Progenitor cell of endocrine pancreas (in vitro differentiated cells): ENCODE data around the gene AGTRAP. TPM values are rescaled to one million over a fixed set of nuclear protein-coding genes. Genes with fewer than 3 reads are reported as not detected.

Source experiments
- DNase-seq: peaks from one replicate; pipeline ENCODE4 v3.0.0; 2021; ENCODE audit warnings: low spot score; ENCODE audit not compliant: unreplicated experiment
- H3K27ac Mint-ChIP-seq: 2 replicates; pipeline ENCODE4 v1.8.0; 2021; ENCODE audit warnings: mild to moderate bottlenecking, moderate library complexity, mixed read lengths
- H3K27me3 Mint-ChIP-seq: 2 replicates; pipeline ENCODE4 v1.8.0; 2021; ENCODE audit warnings: mixed read lengths
- H3K36me3 Mint-ChIP-seq: 2 replicates; pipeline ENCODE4 v1.8.0; 2022; ENCODE audit warnings: mixed read lengths; ENCODE audit not compliant: insufficient read depth
- H3K4me1 Mint-ChIP-seq: 2 replicates; pipeline ENCODE4 v1.8.0; 2021; ENCODE audit warnings: low read depth, mixed read lengths
- H3K4me3 Mint-ChIP-seq: 2 replicates; pipeline ENCODE4 v1.8.0; 2021; ENCODE audit warnings: low read depth, mild to moderate bottlenecking, moderate library complexity, mixed read lengths
- H3K9me3 Mint-ChIP-seq: 2 replicates; pipeline ENCODE4 v1.8.0; 2021; ENCODE audit warnings: low read depth, mixed read lengths
- total RNA-seq: library from RNA; stranded (reverse); gene quantifications from 2 replicates; pipeline ENCODE4 v1.2.1, GENCODE V29; 2021
- TF ChIP-seq, protein P1 (sequence below): fragments of 200-600 bp; sonication (generic); IDR thresholded peaks from one replicate; pipeline ENCODE4 v1.5.0; 2021; ENCODE audit warnings: antibody characterized with exemption, mild to moderate bottlenecking; ENCODE audit not compliant: unreplicated experiment

Gene AGTRAP
- total RNA-seq, 1 donor from 2014 or later = 34.2 TPM

- Mint-ChIP-seq H3K4me3 (no peak overlapping the region), H3K4me1 (peaks cover 1% of the 10 kb centered on the region), H3K27ac (no peak overlapping the region), H3K9me3 (no peaks in the 10 kb centered on the region), H3K27me3 (no peaks in the 10 kb centered on the region), H3K36me3 (no peaks in the 10 kb centered on the region)
- TF ChIP-seq, protein P1, sequence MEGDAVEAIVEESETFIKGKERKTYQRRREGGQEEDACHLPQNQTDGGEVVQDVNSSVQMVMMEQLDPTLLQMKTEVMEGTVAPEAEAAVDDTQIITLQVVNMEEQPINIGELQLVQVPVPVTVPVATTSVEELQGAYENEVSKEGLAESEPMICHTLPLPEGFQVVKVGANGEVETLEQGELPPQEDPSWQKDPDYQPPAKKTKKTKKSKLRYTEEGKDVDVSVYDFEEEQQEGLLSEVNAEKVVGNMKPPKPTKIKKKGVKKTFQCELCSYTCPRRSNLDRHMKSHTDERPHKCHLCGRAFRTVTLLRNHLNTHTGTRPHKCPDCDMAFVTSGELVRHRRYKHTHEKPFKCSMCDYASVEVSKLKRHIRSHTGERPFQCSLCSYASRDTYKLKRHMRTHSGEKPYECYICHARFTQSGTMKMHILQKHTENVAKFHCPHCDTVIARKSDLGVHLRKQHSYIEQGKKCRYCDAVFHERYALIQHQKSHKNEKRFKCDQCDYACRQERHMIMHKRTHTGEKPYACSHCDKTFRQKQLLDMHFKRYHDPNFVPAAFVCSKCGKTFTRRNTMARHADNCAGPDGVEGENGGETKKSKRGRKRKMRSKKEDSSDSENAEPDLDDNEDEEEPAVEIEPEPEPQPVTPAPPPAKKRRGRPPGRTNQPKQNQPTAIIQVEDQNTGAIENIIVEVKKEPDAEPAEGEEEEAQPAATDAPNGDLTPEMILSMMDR = no peak
- no peak for DNase-seq
Observed at GRCh38 chr1:11725616-11726015, 10.3 kb upstream of the AGTRAP start.

DNA sequence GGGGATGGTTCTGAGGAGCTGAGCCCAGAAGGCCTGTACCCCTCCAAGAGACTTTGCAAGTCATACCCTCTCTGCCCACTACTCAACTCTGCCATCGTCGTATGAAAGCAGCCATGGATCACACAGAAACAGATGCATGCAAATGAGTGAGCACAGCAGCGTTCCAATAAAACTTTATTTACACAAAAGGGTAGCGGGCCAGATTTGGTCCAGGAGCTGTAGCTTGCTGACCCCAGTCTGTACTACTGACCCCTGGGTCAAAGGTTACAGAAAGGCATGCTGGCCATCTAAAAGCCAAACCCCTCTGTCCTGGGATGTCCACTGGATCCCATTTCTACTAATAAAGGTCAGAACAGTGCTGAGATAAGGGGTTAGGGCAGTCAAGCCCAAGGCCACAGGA lies 8.8 kb upstream of the AGTRAP start:
- Mint-ChIP-seq H3K9me3 (no peaks in the 10 kb centered on the region), H3K4me1 (peaks cover 4% of the 10 kb centered on the region), H3K27me3 (no peaks in the 10 kb centered on the region), H3K36me3 (no peaks in the 10 kb centered on the region), H3K27ac (no peak overlapping the region), H3K4me3 (no peak overlapping the region)
- no peak for DNase-seq
- TF ChIP-seq, protein P1 = no peak

- DNase-seq = no peak
- no peak overlapping the region for H3K4me3 Mint-ChIP-seq
- H3K9me3 Mint-ChIP-seq = no peaks in the 10 kb centered on the region
- TF ChIP-seq, protein P1 = no peak
- no peaks in the 10 kb centered on the region for H3K27me3 Mint-ChIP-seq
- no peak overlapping the region for H3K27ac Mint-ChIP-seq
- no peaks in the 10 kb centered on the region for H3K36me3 Mint-ChIP-seq
- peaks cover 4% of the 10 kb centered on the region for H3K4me1 Mint-ChIP-seq
Observed at GRCh38 chr1:11728126-11728806, 7.7 kb upstream of the AGTRAP start.

- Mint-ChIP-seq H3K27ac (no peak overlapping the region), H3K4me1 (peaks cover 4% of the 10 kb centered on the region), H3K36me3 (no peaks in the 10 kb centered on the region), H3K27me3 (no peaks in the 10 kb centered on the region), H3K4me3 (no peak overlapping the region), H3K9me3 (no peaks in the 10 kb centered on the region)
- DNase-seq = no peak
- TF ChIP-seq, protein P1 = no peak
Observed at GRCh38 chr1:11729155-11729497, 6.8 kb upstream of the AGTRAP start.

GRCh38 chr1:11729498-11730428 lies 6.2 kb upstream of the AGTRAP start:
- TF ChIP-seq, protein P1 = no peak
- Mint-ChIP-seq H3K4me1 (peaks cover 4% of the 10 kb centered on the region), H3K27ac (no peak overlapping the region)

More at GRCh38 chr1:11729498-11730428, 6.2 kb upstream of the AGTRAP start:
- H3K27me3 Mint-ChIP-seq = no peaks in the 10 kb centered on the region
- no peaks in the 10 kb centered on the region for H3K36me3 Mint-ChIP-seq
- DNase-seq = no peak
- H3K4me3 Mint-ChIP-seq = no peak overlapping the region
- no peaks in the 10 kb centered on the region for H3K9me3 Mint-ChIP-seq
